Glomerular visceral epithelial cell (primary cell): ENCODE results near the gene LAPTM5.

Source experiments
- DNase-seq: peaks from one replicate; pipeline ENCODE4 v3.0.0-alpha.2; 2016; ENCODE audit errors: extremely low spot score

The LAPTM5 gene

GRCh38 chr1:30742300-30742962 lies 15.1 kb downstream of the LAPTM5 start:
- no peak for DNase-seq

- peak; percentile 66 for DNase-seq
These were observed 16.2 kb downstream of the LAPTM5 start for GRCh38 chr1:30741239-30741894.

GRCh38 chr1:30740251-30741238 lies 17.0 kb downstream of the LAPTM5 start:
- no peak for DNase-seq

- DNase-seq: no peak
These were observed 18.0 kb downstream of the LAPTM5 start for GRCh38 chr1:30739601-30740000.

- no peak for DNase-seq
These were observed 18.6 kb downstream of the LAPTM5 start for GRCh38 chr1:30738715-30739559.

GRCh38 chr1:30738040-30738714 lies 19.4 kb downstream of the LAPTM5 start:
- no peak for DNase-seq

DNA sequence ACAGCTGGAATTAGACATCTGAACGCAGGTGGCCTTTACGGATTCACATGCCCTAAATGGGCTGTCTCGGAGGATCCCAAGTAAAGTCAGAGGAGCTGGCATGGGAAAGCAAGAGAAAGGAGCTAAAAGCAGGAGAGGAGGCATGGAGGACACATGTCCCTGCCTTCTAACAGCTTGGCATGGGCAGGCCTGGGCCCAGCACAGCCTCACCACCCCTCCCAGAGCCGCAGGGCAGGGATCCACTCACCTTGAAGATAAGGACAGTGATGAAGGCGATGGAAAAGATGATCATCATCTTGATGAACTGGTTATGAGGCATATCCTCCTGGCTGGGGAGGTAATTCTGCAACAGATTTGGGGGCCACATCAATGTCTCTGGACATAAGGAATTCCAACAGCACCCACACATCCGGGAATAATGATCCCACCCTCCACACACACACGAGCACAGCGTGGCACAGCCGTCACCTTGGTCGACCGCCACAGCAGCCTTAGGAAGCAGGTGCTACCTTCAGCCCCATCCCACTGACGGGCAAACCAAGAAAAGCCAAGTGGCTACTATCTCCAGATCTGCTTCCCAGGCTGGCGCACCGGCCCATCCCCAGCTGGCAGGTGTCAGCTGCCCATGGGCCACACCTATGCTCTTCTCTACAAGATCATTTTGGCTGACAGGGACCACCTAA lies 20.1 kb downstream of the LAPTM5 start:
- no peak for DNase-seq

DNA sequence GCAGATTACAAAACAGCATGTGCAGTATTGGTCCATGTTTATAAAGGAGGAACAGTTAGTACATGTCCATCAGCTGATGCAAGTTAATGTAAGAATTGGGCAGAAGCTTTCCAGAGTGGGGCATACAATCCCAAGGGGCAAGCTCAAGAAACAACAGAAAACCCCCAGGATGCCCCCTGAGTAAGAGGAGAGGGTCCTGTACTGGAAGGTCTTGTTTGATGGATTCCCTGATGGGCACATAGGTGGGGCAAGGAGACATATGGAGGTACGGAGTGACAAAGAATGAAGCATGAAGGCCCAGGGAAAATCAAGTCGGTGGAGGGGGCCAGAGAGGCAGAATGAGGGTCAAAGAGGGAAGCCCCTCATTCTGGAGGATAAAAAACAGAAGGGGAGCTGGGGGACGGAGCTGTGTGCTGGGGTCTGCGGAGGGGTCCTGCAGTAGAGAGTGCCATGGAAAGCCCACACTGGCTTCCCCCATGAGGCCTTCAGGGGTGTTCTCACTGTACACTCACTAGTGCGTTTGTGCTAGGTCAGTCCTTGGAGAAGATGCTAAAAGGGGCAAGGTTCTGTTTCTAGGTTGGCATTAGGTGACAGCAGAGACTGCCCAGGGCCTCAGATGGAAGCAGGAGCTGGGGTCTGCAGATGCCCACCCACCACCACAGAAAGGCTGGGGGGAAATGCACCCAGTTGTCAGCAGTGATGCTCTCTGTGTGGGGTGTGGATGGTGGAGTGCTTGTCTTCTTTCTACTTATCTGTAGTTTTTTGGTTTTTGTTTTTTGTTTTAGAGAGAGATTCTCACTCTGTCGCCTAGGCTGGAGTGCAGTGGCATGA lies 21.7 kb downstream of the LAPTM5 start:
- DNase-seq: no peak

- no peak for DNase-seq
These were observed 22.4 kb downstream of the LAPTM5 start for GRCh38 chr1:30735124-30735523.

GRCh38 chr1:30734580-30734979 lies 23.0 kb downstream of the LAPTM5 start:
- no peak for DNase-seq

DNA sequence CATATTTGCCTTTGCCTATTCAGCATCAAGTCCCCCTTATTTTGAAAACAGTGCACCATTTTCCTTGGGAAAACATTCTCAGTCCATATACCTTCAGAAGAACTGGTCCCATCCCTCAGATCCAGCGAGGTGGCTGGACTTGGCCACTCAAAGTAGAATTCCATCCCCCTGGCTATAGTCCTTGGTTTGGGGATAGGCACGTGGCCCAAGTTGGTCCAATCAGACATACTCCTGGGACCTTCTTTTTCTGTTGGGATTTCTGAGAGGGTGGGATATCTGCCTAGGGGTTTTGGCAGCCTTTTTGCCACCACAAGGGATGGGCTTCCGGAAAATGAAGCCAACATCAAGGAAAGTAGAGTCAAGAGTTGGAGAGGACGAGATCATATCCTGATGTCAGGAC lies 23.5 kb downstream of the LAPTM5 start:
- DNase-seq: no peak

DNA sequence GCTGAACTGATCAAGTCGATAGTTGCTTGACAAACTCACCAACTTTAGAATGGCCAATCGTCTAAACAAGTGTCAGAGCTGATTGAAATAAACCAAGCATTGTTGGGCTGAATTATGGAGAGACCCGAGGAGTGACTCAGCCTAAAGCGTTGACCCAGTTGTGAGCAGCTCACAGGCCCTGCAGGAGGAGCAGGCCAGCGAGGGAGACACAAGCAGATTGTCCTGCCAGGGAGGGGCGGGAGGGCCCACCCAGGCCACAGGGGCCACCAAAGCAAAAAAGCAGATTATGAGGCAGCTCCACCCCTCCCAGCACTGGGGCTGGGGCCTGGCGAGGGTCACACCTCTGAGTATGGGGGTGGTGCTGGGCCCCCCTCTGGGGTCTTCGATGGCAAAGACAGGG lies 24.1 kb downstream of the LAPTM5 start:
- no peak for DNase-seq

DNA sequence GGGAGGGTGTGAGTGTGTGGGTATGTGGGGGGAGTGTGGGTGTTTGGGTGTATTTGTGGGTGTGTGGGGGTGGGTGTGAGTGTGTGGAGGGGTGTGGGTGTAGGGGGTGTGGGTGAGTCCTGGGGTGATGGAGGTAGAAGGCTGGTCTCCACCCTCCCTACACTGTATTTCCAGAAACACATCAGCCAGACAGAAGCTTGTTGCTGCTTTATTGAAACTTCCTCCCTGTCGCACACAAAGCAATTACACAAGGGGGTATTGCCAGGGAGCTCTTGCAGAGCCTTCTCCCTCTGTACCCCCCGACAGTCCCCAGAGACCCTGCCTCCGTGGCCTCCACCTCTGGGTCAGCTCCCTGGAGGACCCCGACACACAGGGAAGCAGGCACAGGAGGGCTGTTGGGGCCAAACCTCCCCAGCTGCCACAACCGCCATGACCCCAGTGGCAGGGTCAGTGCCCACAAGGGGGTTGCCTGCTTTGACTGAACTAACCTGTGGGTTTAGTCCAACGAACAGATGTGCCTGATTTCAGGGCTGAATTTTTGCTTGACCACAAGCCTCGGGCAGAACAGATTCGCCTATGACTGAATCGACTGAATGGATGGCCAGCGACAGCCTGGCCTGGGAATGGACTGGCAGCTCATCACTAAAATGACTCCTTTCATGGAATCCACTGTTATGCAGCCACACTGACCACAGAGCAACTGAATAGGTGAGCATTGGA lies 25.1 kb downstream of the LAPTM5 start:
- peak; percentile 93 for DNase-seq

DNA sequence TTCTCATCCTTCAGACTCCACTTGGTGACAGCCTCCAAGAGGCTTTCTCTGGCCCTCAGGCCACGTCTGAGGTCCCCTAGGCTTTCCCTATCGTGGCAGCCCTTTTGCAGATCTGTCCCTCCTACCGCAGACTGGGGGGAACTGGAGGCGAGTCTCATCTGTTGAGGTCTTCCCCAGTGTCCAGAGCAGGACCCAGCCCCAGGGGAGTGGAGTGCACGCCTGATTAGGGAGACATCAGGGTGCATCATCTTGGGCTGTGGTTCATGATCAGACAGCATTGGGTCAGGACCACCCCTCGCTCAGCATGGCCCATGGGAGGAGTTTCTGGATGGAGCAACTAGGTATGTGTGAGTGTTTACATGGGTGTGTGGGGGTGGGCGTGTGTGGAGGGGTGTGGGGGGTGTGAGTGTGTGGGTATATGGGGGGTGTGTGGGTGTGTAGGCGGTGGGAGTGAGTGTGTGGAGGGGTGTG lies 25.7 kb downstream of the LAPTM5 start:
- DNase-seq: no peak

DNA sequence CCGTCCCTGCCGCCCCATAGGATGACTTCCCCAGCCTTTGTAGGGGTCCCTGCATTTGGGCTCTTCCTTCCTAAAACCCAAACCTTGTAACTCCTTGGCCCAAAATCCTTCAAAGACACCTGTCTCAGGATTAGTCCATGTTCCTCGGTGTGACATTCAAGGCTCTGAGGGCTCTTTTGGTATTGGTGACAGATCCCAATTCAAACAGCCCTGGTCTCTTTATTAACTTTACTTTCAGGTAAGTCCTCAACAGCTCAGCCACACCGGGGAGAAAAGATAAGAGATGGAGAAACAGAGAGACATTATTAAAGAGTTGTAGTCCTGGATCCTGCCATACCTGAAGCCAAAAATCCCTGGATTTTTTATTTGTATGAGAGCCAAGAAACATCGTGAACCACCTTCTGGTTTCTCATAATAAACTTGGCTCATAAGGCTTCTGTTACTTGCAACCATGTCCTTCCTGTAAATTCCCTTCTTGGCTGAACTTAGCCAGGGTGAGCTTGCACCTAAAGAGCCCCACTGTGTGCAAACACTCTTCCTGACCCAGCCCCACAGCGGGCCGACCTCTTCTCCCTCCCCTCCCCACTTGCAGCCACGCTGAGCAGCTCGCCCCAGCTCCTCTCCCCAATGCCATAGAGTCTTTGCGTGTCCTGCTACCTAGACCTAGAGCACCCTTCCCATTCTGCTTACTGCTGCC lies 26.3 kb downstream of the LAPTM5 start:
- DNase-seq: no peak

GRCh38 chr1:30730346-30731108 lies 27.0 kb downstream of the LAPTM5 start:
- peak; percentile 84 for DNase-seq

- DNase-seq: peak; percentile 68
These were observed 27.7 kb downstream of the LAPTM5 start for GRCh38 chr1:30729901-30730300.
